HG03521 (cell line): Measurements from ENCODE around the gene ARHGAP24.
"Not testable (repeated sequence)": the region's sequence is repeated elsewhere in the genome, so short reads cannot be mapped to it uniquely, and the experiment has no call there.

Source experiments
- ATAC-seq: cut with Tn5 transposase; IDR thresholded peaks from one replicate; pipeline ENCODE4 v1.9.1; 2021; ENCODE audit warnings: mild to moderate bottlenecking, moderate library complexity; ENCODE audit not compliant: unreplicated experiment

ARHGAP24 gene

GRCh38 chr4:85515701-85516100 lies 40.8 kb downstream of the ARHGAP24 start:
- ATAC-seq: no peak

DNA sequence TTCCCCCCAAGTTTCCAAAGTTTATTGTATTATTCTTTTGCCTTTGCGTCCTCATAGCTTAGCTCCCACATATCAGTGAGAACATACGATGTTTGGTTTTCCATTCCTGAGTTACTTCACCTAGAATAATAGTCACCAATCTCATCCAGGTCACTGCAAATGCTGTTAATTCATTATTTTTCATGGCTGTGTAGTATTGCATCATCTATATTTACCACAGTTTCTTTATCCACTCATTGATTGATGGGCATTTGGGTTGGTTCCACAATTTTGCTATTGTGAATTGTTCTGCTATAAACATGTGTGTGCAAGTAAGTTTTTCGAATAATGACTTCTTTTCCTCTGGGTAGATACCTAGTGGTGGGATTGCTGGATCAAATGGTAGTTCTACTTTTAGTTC lies 43.6 kb downstream of the ARHGAP24 start:
- ATAC-seq: not testable (repeated sequence)

DNA sequence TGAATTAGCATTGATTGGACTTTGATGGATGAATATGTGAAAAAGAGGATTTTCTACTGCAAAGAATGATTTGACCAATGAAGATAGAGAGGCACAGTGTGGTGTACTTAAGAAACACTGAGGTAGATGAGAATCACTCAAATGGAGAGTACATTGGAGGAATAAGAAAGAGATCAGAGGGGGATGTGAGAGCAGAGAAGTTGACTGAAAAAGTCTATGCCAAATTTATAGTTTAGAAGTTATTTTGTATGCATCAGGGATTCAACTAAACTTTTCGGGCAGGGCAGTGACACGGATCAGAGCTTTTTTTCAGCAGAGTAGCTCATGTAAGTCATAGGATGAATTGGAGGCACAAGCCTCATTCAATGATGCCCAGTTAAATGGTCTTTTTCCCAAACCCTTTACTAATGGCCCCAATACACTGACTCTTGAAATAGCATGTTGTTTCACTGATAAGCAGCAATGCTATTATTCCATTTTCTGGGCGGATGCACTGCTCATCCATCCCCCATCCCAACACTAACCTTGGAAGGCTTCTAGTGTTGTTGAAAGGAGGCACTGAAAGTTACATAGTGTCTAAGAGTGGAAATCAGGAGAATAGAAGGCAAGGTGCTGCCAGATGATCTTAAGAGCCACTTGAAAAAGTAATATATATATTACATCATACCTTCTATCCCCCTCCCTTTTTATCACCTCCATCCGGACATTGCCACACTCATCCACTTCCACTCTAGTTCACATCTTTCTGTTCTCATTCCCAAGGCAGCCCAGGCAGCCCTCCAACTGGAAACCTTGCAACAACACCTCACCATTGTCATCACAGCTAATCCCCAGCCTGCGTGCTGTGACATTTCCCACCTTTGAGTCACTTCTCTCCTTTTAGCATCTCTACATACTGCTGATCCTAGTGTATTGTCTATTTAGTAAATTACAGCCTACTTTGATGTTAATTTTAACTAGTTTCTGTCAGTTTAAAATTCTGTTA lies 46.1 kb downstream of the ARHGAP24 start:
- ATAC-seq: no peak

GRCh38 chr4:85522277-85522676 lies 47.3 kb downstream of the ARHGAP24 start:
- ATAC-seq: no peak

DNA sequence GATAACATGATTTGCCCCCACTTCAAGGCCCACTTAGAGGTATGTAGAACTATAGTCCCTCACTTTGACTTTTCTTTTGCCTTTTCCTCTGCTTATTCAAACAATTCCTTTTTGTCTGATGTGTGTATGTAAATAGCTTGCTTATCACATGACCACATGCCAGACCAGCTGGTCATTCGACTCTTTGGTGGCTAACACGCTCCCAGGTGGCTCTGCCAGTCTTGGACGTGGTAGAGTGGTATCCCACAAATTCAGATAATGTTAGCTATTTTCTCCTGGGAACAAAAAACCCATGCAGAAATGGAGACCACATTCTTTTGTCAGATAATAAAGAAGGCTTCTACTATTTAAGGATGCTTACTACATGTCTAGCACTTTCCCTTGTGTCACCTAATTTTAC lies 47.9 kb downstream of the ARHGAP24 start:
- no peak for ATAC-seq

DNA sequence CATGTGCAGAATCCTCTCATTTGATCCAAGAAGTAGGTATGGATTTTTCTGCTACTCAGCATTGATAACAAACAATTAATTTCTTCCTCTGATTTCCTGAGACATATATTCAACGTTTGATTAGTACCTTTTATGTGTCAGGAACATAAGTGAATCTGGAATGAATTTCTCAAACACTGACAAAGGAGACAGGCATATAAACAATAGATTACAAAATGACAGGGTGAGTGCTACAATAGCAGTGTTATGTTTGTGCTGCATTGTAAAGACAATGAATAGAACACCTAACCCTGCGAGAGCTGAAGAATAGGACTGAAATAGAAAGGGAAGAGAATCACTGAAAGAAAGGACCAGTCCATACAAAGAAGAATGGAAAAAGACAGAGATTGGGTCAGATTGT lies 52.9 kb downstream of the ARHGAP24 start:
- no peak for ATAC-seq

- ATAC-seq: no peak
Observed at GRCh38 chr4:85531560-85532341, 56.8 kb downstream of the ARHGAP24 start.

DNA sequence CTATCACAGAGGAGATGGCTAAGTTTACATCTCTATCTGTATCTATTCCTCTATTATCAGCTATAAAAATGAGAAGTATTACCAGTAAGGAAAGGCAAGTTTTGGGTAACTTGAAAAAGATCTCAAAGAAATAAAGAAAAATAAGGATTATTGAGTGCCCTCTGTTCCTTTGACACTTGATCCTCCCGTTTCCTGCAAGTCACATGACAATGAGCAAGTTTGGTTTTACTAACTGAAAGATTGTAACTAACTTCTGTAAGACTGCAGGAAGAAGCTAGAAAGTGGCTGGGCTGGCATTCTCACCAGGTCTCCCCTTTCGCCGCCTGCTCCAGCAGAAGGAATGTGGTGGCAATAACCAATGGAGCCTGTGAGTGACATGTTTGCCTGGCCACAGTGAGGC lies 59.2 kb downstream of the ARHGAP24 start:
- no peak for ATAC-seq

GRCh38 chr4:85543832-85544231 lies 68.9 kb downstream of the ARHGAP24 start:
- ATAC-seq: no peak

- no peak for ATAC-seq
Observed at GRCh38 chr4:85544751-85545150, 69.8 kb downstream of the ARHGAP24 start.

- ATAC-seq: no peak
Observed at GRCh38 chr4:85548116-85548515, 73.2 kb downstream of the ARHGAP24 start.

GRCh38 chr4:85548841-85549240 lies 73.9 kb downstream of the ARHGAP24 start:
- no peak for ATAC-seq

GRCh38 chr4:85555206-85555605 lies 80.3 kb downstream of the ARHGAP24 start:
- no peak for ATAC-seq

GRCh38 chr4:85556283-85556682 lies 81.3 kb downstream of the ARHGAP24 start:
- ATAC-seq: no peak

DNA sequence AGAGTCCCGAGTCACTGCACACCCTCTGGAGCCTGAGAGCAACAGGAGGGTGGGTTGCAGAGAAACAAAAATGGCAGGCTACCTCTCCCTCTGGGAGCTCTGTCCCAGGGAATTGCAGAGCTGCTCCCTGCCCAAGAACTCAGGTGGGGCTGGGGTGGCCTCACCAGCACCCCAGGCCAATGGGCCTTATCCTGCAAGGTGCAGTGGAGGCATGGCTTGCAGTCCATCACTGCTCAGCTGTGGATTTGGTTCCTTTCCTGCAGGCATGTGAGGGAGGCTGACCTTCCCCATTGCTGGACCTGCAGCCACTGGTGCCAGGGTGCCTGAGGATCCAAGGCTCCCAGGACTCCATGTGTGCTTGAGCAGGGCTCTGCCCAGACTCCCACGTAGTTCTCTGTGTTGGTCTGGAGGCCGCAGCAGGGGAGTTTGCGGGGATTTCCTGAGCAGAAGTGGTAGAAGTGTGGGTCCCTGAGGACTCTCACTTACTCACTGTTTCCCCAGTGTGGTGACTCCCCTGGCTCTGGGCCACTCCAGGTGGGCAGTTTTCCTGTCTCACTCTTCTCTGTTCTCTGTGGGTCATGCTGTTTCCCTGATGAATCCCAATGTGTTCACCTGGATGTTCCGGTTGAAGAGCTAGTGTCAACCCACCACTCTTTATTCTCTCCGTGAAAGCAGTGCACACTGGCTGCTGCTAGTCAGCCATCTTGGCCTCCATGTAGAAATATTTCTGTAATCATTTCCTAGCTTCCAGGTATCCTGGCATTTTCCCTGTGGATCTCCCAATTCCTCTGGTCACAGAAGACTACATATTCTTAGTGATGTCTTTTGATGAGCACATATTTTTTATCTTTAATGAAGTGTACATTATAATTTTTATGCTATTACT lies 82.3 kb downstream of the ARHGAP24 start:
- peak; percentile 90 for ATAC-seq

DNA sequence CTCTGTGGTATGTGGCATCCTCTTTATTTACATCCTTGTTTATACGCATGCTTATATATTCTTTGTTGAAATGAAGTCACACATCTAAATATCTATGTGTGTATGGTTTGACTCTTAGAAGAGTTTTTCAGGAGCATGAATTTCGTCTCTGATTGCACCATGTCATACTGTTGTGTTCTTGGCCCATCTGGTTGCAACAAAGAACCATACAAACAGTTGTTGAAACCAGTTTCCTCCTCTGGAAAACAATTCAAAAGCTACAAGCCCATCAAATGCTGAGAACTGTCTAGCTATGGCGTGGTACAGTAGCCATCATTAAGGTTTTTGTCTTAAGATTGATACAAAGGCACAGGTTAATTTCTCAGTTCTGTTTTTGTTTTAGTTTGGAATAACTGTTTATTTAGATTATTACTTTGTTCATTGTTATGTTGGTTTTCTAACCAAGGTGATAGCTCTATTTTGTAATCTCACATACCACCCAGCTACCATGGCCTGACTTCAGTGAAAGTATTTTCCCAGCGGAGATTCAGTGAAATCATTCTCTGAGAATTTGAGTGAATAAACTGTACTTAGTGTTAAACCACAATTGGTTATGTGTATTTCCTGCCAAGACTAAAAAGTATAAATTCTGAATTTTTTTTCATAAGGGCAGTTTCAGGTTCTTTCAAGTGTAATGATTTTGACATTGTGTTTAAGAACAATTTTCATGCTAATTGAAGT lies 91.0 kb downstream of the ARHGAP24 start:
- ATAC-seq: no peak

DNA sequence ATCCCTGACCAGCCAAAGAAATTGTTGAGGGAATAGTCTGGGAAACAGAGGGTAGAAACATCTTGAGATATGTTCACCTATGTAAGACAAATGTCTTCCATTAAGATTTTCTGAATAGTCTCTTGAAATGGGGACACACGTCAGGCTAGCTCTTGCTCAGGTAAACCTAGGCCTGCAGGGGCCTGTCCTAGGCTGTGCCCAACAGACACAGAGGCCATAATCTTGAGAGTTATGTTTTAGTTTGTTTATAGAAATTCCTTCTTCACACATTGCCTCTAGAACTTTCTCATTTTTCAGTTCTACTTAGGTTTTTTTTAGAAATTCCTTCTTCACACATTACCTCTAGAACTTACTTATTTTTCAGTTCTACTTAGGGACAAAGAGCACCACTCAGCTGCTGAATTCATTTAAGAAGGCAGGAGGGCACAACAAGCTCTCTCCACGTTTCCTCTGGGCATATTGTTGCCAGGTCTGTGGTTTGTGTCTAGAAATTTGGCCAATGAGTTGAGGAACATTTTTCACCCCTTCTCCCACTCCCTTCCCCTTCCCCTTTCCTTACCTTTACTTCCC lies 94.9 kb downstream of the ARHGAP24 start:
- ATAC-seq: no peak

DNA sequence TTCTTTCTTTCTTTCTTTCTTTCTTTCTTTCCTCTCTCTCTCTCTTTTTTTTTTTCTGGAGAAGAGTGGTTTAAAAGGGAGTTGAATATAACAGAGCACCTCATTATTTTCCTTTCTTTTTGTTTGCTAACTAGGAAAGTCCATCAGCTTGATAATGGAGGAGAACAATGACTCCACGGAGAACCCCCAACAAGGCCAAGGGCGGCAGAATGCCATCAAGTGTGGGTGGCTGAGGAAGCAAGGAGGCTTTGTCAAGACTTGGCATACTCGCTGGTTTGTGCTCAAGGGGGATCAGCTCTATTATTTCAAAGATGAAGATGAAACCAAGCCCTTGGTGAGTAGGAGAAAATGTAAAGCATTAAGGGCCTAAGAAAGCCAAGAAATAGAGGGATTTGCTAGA lies 95.4 kb downstream of the ARHGAP24 start:
- no peak for ATAC-seq

- no peak for ATAC-seq
Observed at GRCh38 chr4:85571008-85571407, 96.1 kb downstream of the ARHGAP24 start.

- ATAC-seq: no peak
Observed at GRCh38 chr4:85573270-85573669, 98.3 kb downstream of the ARHGAP24 start.
